Kidney (tissue), 14 donors: ENCODE measurements around the gene AFF4. TPM values are rescaled to one million over a fixed set of nuclear protein-coding genes. Genes with fewer than 3 reads are reported as not detected.
"Not testable (repeated sequence)": the region's sequence is repeated elsewhere in the genome, so short reads cannot be mapped to it uniquely, and the experiment has no call there.

Experiments
- DNase-seq, 5 donors: peaks; one replicate each; pipeline ENCODE4 v3.0.0-alpha.2; 2013 to 2020
- FAIRE-seq: peaks from 2 replicates; lab custom pipeline; 2012; peaks lifted over from hg19 to GRCh38; lab: Jason Lieb, UNC
- H3K27ac ChIP-seq, 2 donors: one replicate each; pipeline ENCODE4 v1.7.0; 2013; ENCODE audit warnings: low read depth in 2 of 2, low read length in 2 of 2, inconsistent platforms in 1 of 2
- H3K27me3 ChIP-seq: one replicate; pipeline ENCODE4 v1.7.1; 2013; ENCODE audit warnings: low read length, inconsistent platforms; ENCODE audit not compliant: control insufficient read depth, insufficient read depth
- H3K36me3 ChIP-seq, 3 donors: one replicate each; pipeline versions ENCODE4 v1.7.0 to v1.7.1; 2013; ENCODE audit warnings: low read length in 3 of 3, control low read depth in 1 of 3, inconsistent platforms in 1 of 3; ENCODE audit not compliant: insufficient read depth in 3 of 3, control insufficient read depth in 2 of 3
- H3K4me1 ChIP-seq, 3 donors: one replicate each; pipeline versions ENCODE4 v1.7.0 to v1.7.1; 2013; ENCODE audit warnings: low read length in 3 of 3, inconsistent platforms in 1 of 3, low read depth in 1 of 3; ENCODE audit not compliant: control insufficient read depth in 2 of 3, insufficient read depth in 2 of 3
- H3K4me3 ChIP-seq, 3 donors: one replicate each; pipeline versions ENCODE4 v1.7.0 to v1.8.1; 2013; ENCODE audit warnings: low read length in 3 of 3, control low read depth in 1 of 3, inconsistent platforms in 1 of 3
- H3K9ac ChIP-seq, 3 donors: one replicate each; pipeline versions ENCODE4 v1.7.0 to v1.7.1; 2013; ENCODE audit warnings: low read length in 3 of 3, control low read depth in 1 of 3, inconsistent platforms in 1 of 3
- H3K9me3 ChIP-seq, 3 donors: one replicate each; pipeline versions ENCODE4 v1.7.0 to v1.7.1; 2013; ENCODE audit warnings: low read length in 3 of 3, control low read depth in 1 of 3, inconsistent platforms in 1 of 3; ENCODE audit not compliant: control insufficient read depth in 2 of 3, insufficient read depth in 1 of 3
- intact Hi-C: fragments of 100-400 bp; cut with DNase I; formaldehyde crosslinking; loops from one replicate; pipeline ENCODE4 v1.11.1; 2022
- polyA plus RNA-seq: library from polyadenylated mRNA; stranded (reverse); fragments of 350-450 nt; fragmentation: Illumina TruSeq; extraction: RNeasy Lipid Tissue Mini Kit (QIAGEN cat#74804); gene quantifications from one replicate; pipeline ENCODE4 v1.2.3, GENCODE V29; 2014; ENCODE audit warnings: low read depth, low replicate concordance; ENCODE audit not compliant: insufficient read depth
- total RNA-seq: library from RNA; stranded (reverse); fragmentation: NEBNext Ultra II Directional; extraction: Animal tissue kit (Norgen Biotek cat#: 25700); gene quantifications from one replicate; pipeline ENCODE4 v1.2.1, GENCODE V29; 2021
- TF ChIP-seq, protein P1 (sequence below): IDR thresholded peaks from 3 replicates; pipeline ENCODE4 v1.5.1; 2012; ENCODE audit warnings: mild to moderate bottlenecking, moderate library complexity, borderline replicate concordance; ENCODE audit not compliant: insufficient read depth; ENCODE audit errors: extremely low read depth
- donor health status: control.
- donor health status: control.
- donor health status: control.
- donor health status: control.
- donor health status: control.
- donor health status: DM: yes; HTN: yes; CAD: no.
- donor health status: Normal renal cell carcinoma (clear cell type).

The AFF4 gene
- total and polyA plus RNA-seq, 2 donors from 2014 or later: 8.8 to 83.7 TPM

DNA sequence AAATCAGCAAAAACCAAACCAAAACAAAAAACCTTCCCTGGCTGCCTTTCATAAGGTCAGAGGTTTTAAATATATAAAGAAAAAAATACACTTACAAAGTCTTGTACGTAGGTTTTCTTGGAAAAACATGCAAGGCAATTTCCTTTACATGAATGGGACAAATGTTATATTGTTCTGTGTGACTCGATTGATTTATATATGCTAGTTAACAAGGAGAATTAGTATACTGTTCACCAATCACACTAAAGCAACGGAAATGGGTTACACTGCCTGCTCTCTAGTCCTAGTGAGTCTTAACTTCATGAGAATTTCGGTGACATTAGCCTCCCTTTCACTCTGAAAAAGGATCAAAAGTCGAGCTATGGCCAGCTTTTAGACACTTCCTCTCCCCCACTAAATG lies 102.7 kb downstream of the AFF4 start:
- Histone ChIP-seq H3K9me3 (no peaks in the 10 kb centered on the region), H3K4me1 (peaks cover 0 to 5% (median 4%) of the 10 kb centered on the region in 3 donors), H3K4me3 (no peak overlapping the region), H3K27ac (no peak overlapping the region), H3K36me3 (no peaks in the 10 kb centered on the region), H3K9ac (no peak overlapping the region), H3K27me3 (no peaks in the 10 kb centered on the region)
- FAIRE-seq (no peak), DNase-seq (peak in 1 of 5 donors; percentile 59)
- TF ChIP-seq, protein P1, sequence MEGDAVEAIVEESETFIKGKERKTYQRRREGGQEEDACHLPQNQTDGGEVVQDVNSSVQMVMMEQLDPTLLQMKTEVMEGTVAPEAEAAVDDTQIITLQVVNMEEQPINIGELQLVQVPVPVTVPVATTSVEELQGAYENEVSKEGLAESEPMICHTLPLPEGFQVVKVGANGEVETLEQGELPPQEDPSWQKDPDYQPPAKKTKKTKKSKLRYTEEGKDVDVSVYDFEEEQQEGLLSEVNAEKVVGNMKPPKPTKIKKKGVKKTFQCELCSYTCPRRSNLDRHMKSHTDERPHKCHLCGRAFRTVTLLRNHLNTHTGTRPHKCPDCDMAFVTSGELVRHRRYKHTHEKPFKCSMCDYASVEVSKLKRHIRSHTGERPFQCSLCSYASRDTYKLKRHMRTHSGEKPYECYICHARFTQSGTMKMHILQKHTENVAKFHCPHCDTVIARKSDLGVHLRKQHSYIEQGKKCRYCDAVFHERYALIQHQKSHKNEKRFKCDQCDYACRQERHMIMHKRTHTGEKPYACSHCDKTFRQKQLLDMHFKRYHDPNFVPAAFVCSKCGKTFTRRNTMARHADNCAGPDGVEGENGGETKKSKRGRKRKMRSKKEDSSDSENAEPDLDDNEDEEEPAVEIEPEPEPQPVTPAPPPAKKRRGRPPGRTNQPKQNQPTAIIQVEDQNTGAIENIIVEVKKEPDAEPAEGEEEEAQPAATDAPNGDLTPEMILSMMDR: no peak
- intact Hi-C loops: no loop called here

DNA sequence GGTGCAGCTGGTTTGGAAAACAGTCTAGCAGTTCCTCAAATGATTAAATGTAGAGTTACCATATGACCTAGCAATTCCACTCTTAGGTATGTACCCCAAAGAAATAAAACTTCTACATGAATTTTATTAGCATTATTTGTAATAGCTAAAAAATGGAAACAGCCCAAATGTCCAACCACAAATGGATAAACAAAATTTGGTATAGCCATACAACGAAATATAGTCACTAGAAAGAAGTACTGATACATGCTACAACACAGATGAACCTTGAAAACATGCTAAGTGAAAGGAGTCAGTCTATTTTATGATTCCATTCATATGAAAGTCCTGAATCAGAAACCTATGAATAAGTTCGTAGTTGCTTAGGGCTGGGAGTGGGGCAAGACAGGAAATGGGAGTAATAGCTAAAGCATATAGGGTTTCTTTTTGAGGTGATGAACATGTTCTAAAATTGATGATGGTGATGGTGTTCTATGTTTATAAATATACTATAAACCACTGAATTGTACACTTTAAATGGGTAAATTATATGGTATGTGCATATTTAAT lies 103.5 kb downstream of the AFF4 start:
- intact Hi-C loops: no loop called here
- H3K27me3 ChIP-seq: no peaks in the 10 kb centered on the region
- H3K9me3 ChIP-seq: no peaks in the 10 kb centered on the region
- no peak overlapping the region for H3K9ac ChIP-seq
- H3K36me3 ChIP-seq: no peaks in the 10 kb centered on the region
- TF ChIP-seq, protein P1: no peak
- no peaks in the 10 kb centered on the region for H3K4me1 ChIP-seq
- FAIRE-seq (no peak), DNase-seq (no peak)
- no peak overlapping the region for H3K4me3 ChIP-seq
- H3K27ac ChIP-seq: no peak overlapping the region

DNA sequence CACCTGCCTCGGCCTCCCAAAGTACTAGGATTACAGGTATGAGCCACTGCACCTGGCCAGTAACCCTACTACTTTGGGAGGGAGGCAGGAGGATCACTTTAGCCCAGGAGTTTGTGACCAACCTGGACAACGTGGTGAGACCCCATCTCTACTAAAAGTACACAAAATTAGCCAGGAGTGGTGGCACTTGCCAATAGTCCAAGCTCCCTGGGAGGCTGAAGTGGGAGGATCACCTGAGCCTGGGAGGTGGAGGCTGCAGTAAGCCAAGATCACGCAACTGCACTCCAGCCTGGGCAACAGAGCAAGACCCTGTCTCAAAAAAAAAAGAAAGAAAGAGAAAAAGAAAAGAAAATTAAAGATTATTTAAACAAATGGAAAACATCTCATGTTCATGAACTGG lies 107.4 kb downstream of the AFF4 start:
- FAIRE-seq: no peak
- H3K9ac ChIP-seq: no peak overlapping the region
- no peak overlapping the region for H3K4me3 ChIP-seq
- H3K4me1 ChIP-seq: peaks cover 0 to 3% (median 0%) of the 10 kb centered on the region in 3 donors
- TF ChIP-seq, protein P1: no peak
- H3K36me3 ChIP-seq: no peaks in the 10 kb centered on the region
- no peak overlapping the region for H3K27ac ChIP-seq
- DNase-seq: no peak
- no peaks in the 10 kb centered on the region for H3K9me3 ChIP-seq
- intact Hi-C loops: no loop called here
- no peaks in the 10 kb centered on the region for H3K27me3 ChIP-seq

DNA sequence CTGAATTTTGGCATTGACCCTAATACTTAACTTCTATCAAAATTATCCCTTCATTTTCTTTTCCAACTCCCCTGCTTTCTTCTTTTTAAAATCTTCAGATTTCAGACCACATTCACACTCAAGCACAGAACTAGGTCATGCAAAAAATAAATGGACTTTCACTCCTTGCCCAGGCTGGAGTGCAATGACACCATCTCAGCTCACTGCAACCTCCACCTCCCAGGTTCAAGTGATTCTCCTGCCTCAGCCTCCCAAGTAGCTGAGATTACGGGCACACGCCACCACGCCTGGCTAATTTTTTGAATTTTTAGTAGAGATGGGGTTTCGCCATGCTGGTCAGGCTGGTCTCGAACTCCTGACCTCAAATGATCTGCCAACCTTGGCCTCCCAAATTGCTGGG lies 108.4 kb downstream of the AFF4 start:
- H3K36me3 ChIP-seq, H3K4me3 ChIP-seq, FAIRE-seq, DNase-seq, H3K4me1 ChIP-seq, H3K27me3 ChIP-seq, H3K9ac ChIP-seq, intact Hi-C loops, H3K27ac ChIP-seq, H3K9me3 ChIP-seq: not testable (repeated sequence)
